H9 (cell line): ENCODE results near the gene ZNRF1. TPM values are rescaled to one million over a fixed set of nuclear protein-coding genes. Genes with fewer than 3 reads are reported as not detected.

ENCODE experiments used
- DNase-seq: peaks from one replicate; pipeline ENCODE4 v3.0.0-alpha.2; 2017
- H2AFZ ChIP-seq: one replicate; pipeline ENCODE4 v1.6.1; 2013; ENCODE audit warnings: mild to moderate bottlenecking, low read length, control low read depth, moderate library complexity
- H2AK5ac ChIP-seq: 2 replicates; pipeline ENCODE4 v1.6.1; 2013; ENCODE audit warnings: low read length, control low read depth, mixed read lengths; ENCODE audit not compliant: insufficient read length
- H2BK120ac ChIP-seq: one replicate; pipeline ENCODE4 v1.6.1; 2013; ENCODE audit warnings: low read depth, mild to moderate bottlenecking, low read length, control low read depth, inconsistent platforms; ENCODE audit not compliant: poor library complexity, severe bottlenecking
- H2BK12ac ChIP-seq: 2 replicates; pipeline ENCODE4 v1.6.1; 2013; ENCODE audit warnings: low read length, control low read depth, mixed read lengths, low read depth; ENCODE audit not compliant: insufficient read length
- H2BK15ac ChIP-seq: 2 replicates; pipeline ENCODE4 v1.6.1; 2013; ENCODE audit warnings: low read depth, low read length, control low read depth
- H2BK20ac ChIP-seq: one replicate; pipeline ENCODE4 v1.6.1; 2013; ENCODE audit warnings: low read depth, mild to moderate bottlenecking, low read length, control low read depth, inconsistent platforms; ENCODE audit not compliant: poor library complexity, severe bottlenecking
- H2BK5ac ChIP-seq: 2 replicates; pipeline ENCODE4 v1.6.1; 2013; ENCODE audit warnings: low read length, control low read depth, mixed read lengths; ENCODE audit not compliant: insufficient read length
- H3K14ac ChIP-seq: 2 replicates; pipeline ENCODE4 v1.6.1; 2013; ENCODE audit warnings: low read length, control low read depth; ENCODE audit not compliant: insufficient read depth
- H3K18ac ChIP-seq: 2 replicates; pipeline ENCODE4 v1.6.1; 2013; ENCODE audit warnings: low read depth, mild to moderate bottlenecking, mixed read lengths, low read length, control low read depth; ENCODE audit not compliant: insufficient read length
- H3K23ac ChIP-seq: 2 replicates; pipeline ENCODE4 v1.6.1; 2013; ENCODE audit warnings: low read length, control low read depth, mixed read lengths, low read depth; ENCODE audit not compliant: insufficient read length
- H3K23me2 ChIP-seq: 2 replicates; pipeline ENCODE4 v1.6.1; 2013; ENCODE audit warnings: low read depth, mild to moderate bottlenecking, mixed read lengths, low read length, control low read depth; ENCODE audit not compliant: insufficient read length, poor library complexity, severe bottlenecking
- H3K27ac ChIP-seq: 2 replicates; pipeline ENCODE4 v1.5.1; 2013; ENCODE audit warnings: low read length, control low read depth, mixed read lengths, low read depth; ENCODE audit not compliant: insufficient read length
- H3K27me3 ChIP-seq: 2 replicates; pipeline ENCODE4 v1.6.1; 2013; ENCODE audit warnings: low read length, control low read depth, inconsistent platforms; ENCODE audit not compliant: insufficient read depth
- H3K4ac ChIP-seq: 2 replicates; pipeline ENCODE4 v1.6.1; 2013; ENCODE audit warnings: low read depth, mild to moderate bottlenecking, control low read depth, inconsistent platforms, low read length, moderate library complexity
- H3K4me1 ChIP-seq: 2 replicates; pipeline ENCODE4 v1.6.1; 2013; ENCODE audit warnings: low read length, control low read depth, inconsistent platforms; ENCODE audit not compliant: insufficient read depth
- H3K4me2 ChIP-seq: 2 replicates; pipeline ENCODE4 v1.6.1; 2013; ENCODE audit warnings: low read length, control low read depth, mixed read lengths; ENCODE audit not compliant: insufficient read length, insufficient read depth
- H3K56ac ChIP-seq: 2 replicates; pipeline ENCODE4 v1.6.1; 2013; ENCODE audit warnings: low read depth, mild to moderate bottlenecking, mixed read lengths, low read length, control low read depth; ENCODE audit not compliant: insufficient read length
- H3K79me1 ChIP-seq: 2 replicates; pipeline ENCODE4 v1.6.1; 2013; ENCODE audit warnings: low read depth, mild to moderate bottlenecking, moderate library complexity, low read length, control low read depth, inconsistent platforms; ENCODE audit not compliant: insufficient read depth, poor library complexity, severe bottlenecking
- H3K79me2 ChIP-seq: 2 replicates; pipeline ENCODE4 v1.6.1; 2013; ENCODE audit warnings: low read length, control low read depth, inconsistent platforms; ENCODE audit not compliant: insufficient read depth
- H3K9ac ChIP-seq: 2 replicates; pipeline ENCODE4 v1.6.1; 2013; ENCODE audit warnings: low read length, control low read depth, mixed read lengths; ENCODE audit not compliant: insufficient read length; ENCODE audit errors: extremely low read depth
- H3K9me3 ChIP-seq: one replicate; pipeline ENCODE4 v1.6.1; 2013; ENCODE audit warnings: low read depth, low read length, inconsistent platforms; ENCODE audit not compliant: control insufficient read depth
- H3T11ph ChIP-seq: one replicate; pipeline ENCODE4 v1.6.1; 2013; ENCODE audit warnings: mild to moderate bottlenecking, low read length, control low read depth, inconsistent platforms
- H4K20me1 ChIP-seq: one replicate; pipeline ENCODE4 v1.6.1; 2013; ENCODE audit not compliant: control insufficient read depth, insufficient read length, insufficient read depth
- H4K5ac ChIP-seq: 2 replicates; pipeline ENCODE4 v1.6.1; 2013; ENCODE audit warnings: low read depth, mild to moderate bottlenecking, mixed read lengths, low read length, control low read depth; ENCODE audit not compliant: insufficient read length
- H4K8ac ChIP-seq: replicated peaks from 2 replicates; pipeline ENCODE4 v1.6.1; 2013; ENCODE audit warnings: low read length, control low read depth, mixed read lengths, low read depth; ENCODE audit not compliant: insufficient read length
- H4K91ac ChIP-seq: 2 replicates; pipeline ENCODE4 v1.6.1; 2013; ENCODE audit warnings: low read depth, mild to moderate bottlenecking, moderate library complexity, mixed read lengths, low read length, control low read depth; ENCODE audit not compliant: insufficient read length
- H3K27ac Mint-ChIP-seq, 3 experiments: 2 replicates in 2 of 3; 3 replicates in 1 of 3; pipeline ENCODE4 v1.8.0; 2020 to 2021; ENCODE audit warnings: mixed read lengths in 3 of 3, mild to moderate bottlenecking in 1 of 3, moderate library complexity in 1 of 3
- H3K27me3 Mint-ChIP-seq: 2 replicates; pipeline ENCODE4 v1.8.0; 2021; ENCODE audit warnings: low read depth, mild to moderate bottlenecking, moderate library complexity, mixed read lengths
- H3K36me3 Mint-ChIP-seq, 3 experiments: 2 replicates in 2 of 3; 3 replicates in 1 of 3; pipeline ENCODE4 v1.8.0; 2020 to 2021; ENCODE audit warnings: low read depth in 3 of 3, mixed read lengths in 3 of 3; ENCODE audit not compliant: insufficient read depth in 1 of 3
- H3K4me1 Mint-ChIP-seq, 2 experiments: 2 replicates each; pipeline ENCODE4 v1.8.0; 2020; ENCODE audit warnings: mixed read lengths in 2 of 2
- H3K4me3 Mint-ChIP-seq, 2 experiments: 2 replicates in 1 of 2; 3 replicates in 1 of 2; pipeline ENCODE4 v1.8.0; 2020 to 2021; ENCODE audit warnings: mild to moderate bottlenecking in 2 of 2, mixed read lengths in 2 of 2, moderate library complexity in 1 of 2
- H3K9me3 Mint-ChIP-seq, 2 experiments: 2 replicates in 1 of 2; 3 replicates in 1 of 2; pipeline ENCODE4 v1.8.0; 2020; ENCODE audit warnings: mild to moderate bottlenecking in 2 of 2, mixed read lengths in 2 of 2, moderate library complexity in 1 of 2
- CTCF ChIP-seq: fragments of 200-600 bp; sonication (generic); conservative IDR thresholded peaks from 3 replicates; pipeline ENCODE4 v1.8.0; 2021; ENCODE audit warnings: antibody characterized with exemption, mild to moderate bottlenecking
- WGBS: extraction: QIAGEN DNeasy Blood & Tissue Kit; methylation state at CpG from one replicate; pipeline ENCODE4 v1.1.7; 2013; ENCODE audit warnings: missing lambda C conversion rate, low lambda C conversion rate, mixed read lengths; ENCODE audit not compliant: insufficient read length; ENCODE audit errors: extremely low coverage; 5-methylcytosine and 5-hydroxymethylcytosine counted together
- total RNA-seq: library from RNA; stranded (reverse); gene quantifications from 2 replicates; pipeline ENCODE4 v1.2.1, GENCODE V29; 2021

ZNRF1 gene
- total RNA-seq, 1 experiment from 2014 or later, result 49.6 TPM

GRCh38 chr16:75085556-75085955 is 86.7 kb downstream of the ZNRF1 start:
- no CpG with 5 or more reads among the region's 4 CpGs for WGBS
- Histone ChIP-seq H2BK120ac (no peak overlapping the region), H2BK20ac (no peak overlapping the region), H3K9ac (no peak overlapping the region), H2AFZ (no peak overlapping the region), H3K4me1 (peaks cover 7% of the 10 kb centered on the region), H2BK5ac (no peak overlapping the region), H3K4me2 (no peak overlapping the region), H2BK12ac (no peak overlapping the region), H3K4ac (no peak overlapping the region), H3K9me3 (no peaks in the 10 kb centered on the region), H4K91ac (no peak overlapping the region), H3K23me2 (no peaks in the 10 kb centered on the region), H3K27me3 (no peaks in the 10 kb centered on the region), H3K79me2 (peaks cover 3% of the 10 kb centered on the region; the same call in 1 of the 2 replicates), H4K8ac (no peak overlapping the region), H3K27ac (no peak overlapping the region), H3K14ac (no peak overlapping the region), H3K18ac (no peak overlapping the region), H2AK5ac (no peak overlapping the region), H4K5ac (no peak overlapping the region), H4K20me1 (no peaks in the 10 kb centered on the region), H3K56ac (no peak overlapping the region), H3K23ac (no peak overlapping the region), H3K79me1 (peaks cover 4% of the 10 kb centered on the region), H2BK15ac (no peak overlapping the region), H3T11ph (no peak overlapping the region)
- no peak overlapping the region for H3K4me3 Mint-ChIP-seq
- peaks cover 2 to 13% (median 5%) of the 10 kb centered on the region in 3 experiments; a peak in 5 of 7 replicates for H3K36me3 Mint-ChIP-seq
- peaks cover 41 to 47% of the 10 kb centered on the region in 2 experiments for H3K4me1 Mint-ChIP-seq
- no peak for TF ChIP-seq CTCF
- DNase-seq, result no peak
- H3K27ac Mint-ChIP-seq, result peak overlapping the region in 1 of 3 experiments; percentile 23; a peak in 2 of 7 replicates
- H3K9me3 Mint-ChIP-seq, result no peaks in the 10 kb centered on the region
- no peaks in the 10 kb centered on the region for H3K27me3 Mint-ChIP-seq
